ENCODE results near the gene OTUB1. TPM values are rescaled to one million over a fixed set of nuclear protein-coding genes. Genes with fewer than 3 reads are reported as not detected.

Gene OTUB1
- total RNA-seq, 1 donor from 2014 or later = 126 TPM

- no peaks in the 10 kb centered on the region for H3K36me3 Mint-ChIP-seq (ENCODE audit: unreplicated experiment)
These were observed 45.5 kb upstream of the OTUB1 start for GRCh38 chr11:63940786-63941185.

GRCh38 chr11:63941901-63942300 is 44.3 kb upstream of the OTUB1 start:
- TF ChIP-seq CTCF (IDR thresholded peaks at IDR 0.05; ENCODE audit: partially characterized antibody, unreplicated experiment) = no peak
- H3K27me3 Mint-ChIP-seq (ENCODE audit: unreplicated experiment) = peaks cover 9% of the 10 kb centered on the region
- H3K4me3 Mint-ChIP-seq (ENCODE audit: unreplicated experiment) = peak overlapping the region; percentile 46
- DNase-seq = no peak
- H3K36me3 Mint-ChIP-seq (ENCODE audit: unreplicated experiment) = no peaks in the 10 kb centered on the region
- H3K9me3 Mint-ChIP-seq (ENCODE audit: unreplicated experiment) = no peaks in the 10 kb centered on the region
- H3K4me1 Mint-ChIP-seq (ENCODE audit: low read depth, unreplicated experiment) = peaks cover 28% of the 10 kb centered on the region
- H3K27ac Mint-ChIP-seq (ENCODE audit: unreplicated experiment) = peak overlapping the region; percentile 62

More at GRCh38 chr11:63940786-63941185, 45.5 kb upstream of the OTUB1 start:
- Mint-ChIP-seq H3K4me3 (ENCODE audit: unreplicated experiment) (peak overlapping the region; percentile 74), H3K27me3 (ENCODE audit: unreplicated experiment) (peaks cover 8% of the 10 kb centered on the region), H3K9me3 (ENCODE audit: unreplicated experiment) (no peaks in the 10 kb centered on the region), H3K4me1 (ENCODE audit: low read depth, unreplicated experiment) (peaks cover 26% of the 10 kb centered on the region), H3K27ac (ENCODE audit: unreplicated experiment) (no peak overlapping the region)
- DNase-seq = no peak
- TF ChIP-seq CTCF (IDR thresholded peaks at IDR 0.05; ENCODE audit: partially characterized antibody, unreplicated experiment) = no peak

DNA sequence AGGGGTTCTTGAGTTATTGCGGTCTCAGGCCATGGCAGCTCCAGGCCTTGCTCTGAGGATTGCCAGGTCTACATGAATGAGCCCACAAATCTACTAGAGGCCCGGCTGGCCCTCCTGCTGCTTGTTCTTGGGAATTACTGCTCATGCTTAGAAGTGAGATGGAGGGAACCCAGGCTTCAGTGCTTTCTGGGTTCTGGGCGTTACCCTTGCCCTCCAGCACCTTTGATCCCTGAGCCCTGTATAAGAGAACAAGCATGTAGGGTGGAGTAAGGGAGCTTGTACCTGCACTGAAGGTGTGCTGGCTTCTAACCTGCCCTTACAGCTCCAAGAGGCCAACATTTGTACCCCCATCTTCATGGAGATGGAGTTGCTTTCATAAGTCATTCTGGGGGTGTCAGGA is 43.4 kb upstream of the OTUB1 start:
- Mint-ChIP-seq H3K4me3 (ENCODE audit: unreplicated experiment) (no peak overlapping the region), H3K27ac (ENCODE audit: unreplicated experiment) (no peak overlapping the region), H3K9me3 (ENCODE audit: unreplicated experiment) (no peaks in the 10 kb centered on the region), H3K27me3 (ENCODE audit: unreplicated experiment) (peaks cover 7% of the 10 kb centered on the region), H3K36me3 (ENCODE audit: unreplicated experiment) (no peaks in the 10 kb centered on the region), H3K4me1 (ENCODE audit: low read depth, unreplicated experiment) (peaks cover 28% of the 10 kb centered on the region)
- TF ChIP-seq CTCF (IDR thresholded peaks at IDR 0.05; ENCODE audit: partially characterized antibody, unreplicated experiment) = no peak
- DNase-seq = no peak

- no peaks in the 10 kb centered on the region for H3K9me3 Mint-ChIP-seq (ENCODE audit: unreplicated experiment)
- no peak for TF ChIP-seq CTCF (IDR thresholded peaks at IDR 0.05; ENCODE audit: partially characterized antibody, unreplicated experiment)
- peak overlapping the region; percentile 44 for H3K27ac Mint-ChIP-seq (ENCODE audit: unreplicated experiment)
- peaks cover 22% of the 10 kb centered on the region for H3K4me1 Mint-ChIP-seq (ENCODE audit: low read depth, unreplicated experiment)
- no peak for DNase-seq
- H3K27me3 Mint-ChIP-seq (ENCODE audit: unreplicated experiment) = peaks cover 3% of the 10 kb centered on the region
- H3K36me3 Mint-ChIP-seq (ENCODE audit: unreplicated experiment) = no peaks in the 10 kb centered on the region
- H3K4me3 Mint-ChIP-seq (ENCODE audit: unreplicated experiment) = no peak overlapping the region
These were observed 41.3 kb upstream of the OTUB1 start for GRCh38 chr11:63944987-63945386.

- Mint-ChIP-seq H3K4me3 (ENCODE audit: unreplicated experiment) (peak overlapping the region; percentile 47), H3K9me3 (ENCODE audit: unreplicated experiment) (no peaks in the 10 kb centered on the region), H3K36me3 (ENCODE audit: unreplicated experiment) (no peaks in the 10 kb centered on the region), H3K27ac (ENCODE audit: unreplicated experiment) (peak overlapping the region; percentile 44), H3K4me1 (ENCODE audit: low read depth, unreplicated experiment) (peaks cover 22% of the 10 kb centered on the region), H3K27me3 (ENCODE audit: unreplicated experiment) (peaks cover 3% of the 10 kb centered on the region)
- DNase-seq = peak; percentile 72
- TF ChIP-seq CTCF (IDR thresholded peaks at IDR 0.05; ENCODE audit: partially characterized antibody, unreplicated experiment) = peak; percentile 59
These were observed 40.6 kb upstream of the OTUB1 start for GRCh38 chr11:63945477-63946163.
